ENCODE results near the gene MYO15A. TPM values are rescaled to one million over a fixed set of nuclear protein-coding genes. Genes with fewer than 3 reads are reported as not detected.
"Not testable (repeated sequence)": the region's sequence is repeated elsewhere in the genome, so short reads cannot be mapped to it uniquely, and the experiment has no call there.

The MYO15A gene
- total RNA-seq, 2 experiments from 2014 or later, result 0.30 to 0.60 TPM

DNA sequence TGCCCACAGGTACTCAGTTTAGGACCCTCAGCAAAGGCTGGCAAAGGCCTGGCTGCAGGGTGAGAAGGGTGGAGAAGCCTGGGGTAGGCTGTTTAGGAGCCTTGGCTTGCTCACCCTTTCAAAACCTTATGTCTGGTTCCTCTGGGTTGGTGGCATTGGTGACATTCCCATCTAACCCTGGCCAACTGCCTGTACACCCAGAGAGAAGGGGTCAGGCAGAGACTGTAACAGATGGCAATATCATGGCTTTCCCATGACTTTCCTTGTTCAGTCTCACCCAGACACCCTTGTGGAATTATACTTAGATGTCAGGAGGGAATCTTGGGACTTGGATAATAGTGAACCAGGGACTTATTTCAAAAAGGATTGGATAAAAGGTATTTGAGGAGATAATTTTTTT lies 98.4 kb downstream of the MYO15A start:
- ChIA-PET CTCF (no interaction called here), POLR2A (no interaction called here)
- DNase-seq, result no peak
- peaks cover 49% of the 10 kb centered on the region for H3K36me3 Mint-ChIP-seq (ENCODE audit: low read depth)
- no peaks in the 10 kb centered on the region for H3K27me3 Mint-ChIP-seq
- H3K4me1 Mint-ChIP-seq, result no peaks in the 10 kb centered on the region
- no peak overlapping the region for H3K4me3 Mint-ChIP-seq
- H3K9me3 Mint-ChIP-seq, result no peaks in the 10 kb centered on the region
- H3K27ac Mint-ChIP-seq, result no peak overlapping the region

DNA sequence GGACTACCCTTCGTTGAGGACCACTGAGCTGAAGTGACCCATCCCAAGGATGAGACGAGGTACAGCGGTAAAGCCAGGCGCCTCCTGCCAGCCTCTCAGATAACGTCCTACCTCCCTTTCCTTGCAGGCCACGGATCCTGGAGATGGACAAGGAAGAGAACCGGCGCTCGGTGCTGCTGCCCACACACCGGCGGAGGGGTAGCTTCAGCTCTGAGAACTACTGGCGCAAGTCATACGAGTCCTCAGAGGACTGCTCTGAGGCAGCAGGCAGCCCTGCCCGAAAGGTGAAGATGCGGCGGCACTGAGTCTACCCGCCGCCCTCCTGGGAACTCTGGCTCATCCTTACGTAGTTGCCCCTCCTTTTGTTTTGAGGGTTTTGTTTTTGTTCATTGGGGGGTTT lies 99.5 kb downstream of the MYO15A start:
- Mint-ChIP-seq H3K4me1 (no peaks in the 10 kb centered on the region), H3K27me3 (no peaks in the 10 kb centered on the region), H3K27ac (no peak overlapping the region), H3K36me3 (ENCODE audit: low read depth) (peaks cover 45% of the 10 kb centered on the region), H3K4me3 (no peak overlapping the region), H3K9me3 (no peaks in the 10 kb centered on the region)
- DNase-seq, result no peak
- ChIA-PET CTCF (interaction anchor here (1.0 kb wide), 1 partner anchor 10 kb away, joined by 3 read pairs; no protein-coding TSS in a partner anchor), POLR2A (no interaction called here)

DNA sequence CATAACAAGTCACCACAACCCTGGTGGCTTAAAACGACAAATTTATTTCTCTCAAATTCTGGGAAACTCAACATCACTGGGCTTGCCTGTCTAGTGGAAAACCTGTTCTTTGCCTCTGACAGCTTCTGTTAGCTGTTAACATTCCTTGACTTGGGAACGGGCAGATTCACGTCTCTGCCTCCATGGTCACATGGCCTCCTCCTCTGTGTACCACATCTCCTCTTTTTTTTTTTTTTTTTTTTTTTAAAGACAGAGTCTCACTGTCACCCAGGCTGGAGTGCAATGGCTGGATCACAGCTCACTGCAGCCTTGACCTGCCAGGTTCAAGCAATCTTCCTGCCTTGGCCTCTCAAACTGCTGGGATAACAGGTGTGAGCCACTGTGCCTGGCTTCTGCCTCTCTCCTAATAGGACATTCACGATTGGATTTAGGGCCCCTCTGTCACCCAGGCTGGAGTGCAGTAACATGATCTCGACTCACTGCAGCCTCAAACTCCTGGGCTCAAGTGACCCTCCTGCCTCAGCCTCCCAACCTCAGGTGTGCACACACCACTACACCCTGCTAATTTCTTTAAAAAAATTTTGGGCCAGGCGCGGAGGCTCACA lies 105.2 kb downstream of the MYO15A start:
- H3K27ac Mint-ChIP-seq, result no peak overlapping the region
- H3K4me3 Mint-ChIP-seq, result no peak overlapping the region
- no peak for DNase-seq
- H3K27me3 Mint-ChIP-seq, result no peaks in the 10 kb centered on the region
- ChIA-PET POLR2A (no interaction called here), CTCF (interaction anchor here (0.7 to 1.4 kb wide), 2 partner anchors 9 to 28 kb away, joined by 3 read pairs; no protein-coding TSS in a partner anchor)
- H3K36me3 Mint-ChIP-seq (ENCODE audit: low read depth), result peaks cover 13% of the 10 kb centered on the region
- H3K9me3 Mint-ChIP-seq, result no peaks in the 10 kb centered on the region
- peaks cover 1% of the 10 kb centered on the region for H3K4me1 Mint-ChIP-seq

DNA sequence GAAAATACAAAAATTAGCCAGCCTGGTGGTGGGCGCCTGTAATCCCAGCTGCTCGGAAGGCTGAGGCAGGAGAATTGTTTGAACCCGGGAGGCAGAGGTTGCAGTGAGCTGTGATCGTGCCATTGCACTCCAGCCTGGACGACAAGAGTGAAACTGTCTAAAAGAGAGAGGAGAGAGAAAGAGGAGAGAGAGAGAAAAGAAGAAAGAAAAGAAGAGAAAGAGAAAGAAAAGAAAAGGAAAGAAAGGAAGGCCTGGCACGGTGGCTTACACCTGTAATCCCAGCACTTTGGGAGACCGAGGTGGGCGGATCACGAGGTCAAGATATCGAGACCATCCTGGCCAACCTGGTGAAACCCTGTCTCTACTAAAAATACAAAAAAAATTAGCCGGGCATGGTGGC lies 108.3 kb downstream of the MYO15A start:
- H3K4me3 Mint-ChIP-seq; DNase-seq; H3K27me3 Mint-ChIP-seq; H3K36me3 Mint-ChIP-seq (ENCODE audit: low read depth); H3K4me1 Mint-ChIP-seq; H3K9me3 Mint-ChIP-seq; POLR2A ChIA-PET; H3K27ac Mint-ChIP-seq: not testable (repeated sequence)
- CTCF ChIA-PET, result interaction anchor here (1.2 kb wide), 1 partner anchor 28 kb away, joined by 5 read pairs; no protein-coding TSS in a partner anchor

DNA sequence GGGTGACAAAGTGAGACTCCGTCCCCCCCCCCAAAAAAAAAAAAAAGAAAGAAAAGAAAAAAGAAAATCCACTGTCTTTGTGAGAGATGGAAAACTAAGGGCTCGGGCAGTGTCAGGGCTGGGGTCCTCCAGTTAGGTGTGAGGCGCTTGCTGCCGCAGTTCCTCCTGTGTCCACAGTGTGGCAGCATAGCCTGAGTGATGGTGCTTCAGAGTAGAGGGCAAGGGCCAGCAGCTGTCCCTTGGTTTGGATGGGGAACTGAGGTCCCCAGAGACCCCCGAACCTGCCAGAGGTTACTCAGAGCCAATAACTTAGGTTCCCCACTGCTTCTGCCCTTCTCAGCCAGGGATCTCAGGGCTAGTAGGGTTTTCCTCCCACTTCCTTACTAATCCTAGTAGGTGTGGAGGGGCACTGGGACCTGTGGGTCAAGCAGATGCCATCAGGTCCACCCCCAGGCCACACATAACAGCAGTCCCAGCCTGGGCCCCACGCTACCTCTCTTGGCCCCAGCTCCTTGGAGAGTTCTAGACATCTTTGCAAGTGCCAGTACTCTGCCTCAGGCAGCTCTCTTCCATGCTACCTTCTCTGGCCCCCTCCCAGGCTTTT lies 109.0 kb downstream of the MYO15A start:
- H3K27ac Mint-ChIP-seq, result no peak overlapping the region
- POLR2A ChIA-PET, result no interaction called here

DNA sequence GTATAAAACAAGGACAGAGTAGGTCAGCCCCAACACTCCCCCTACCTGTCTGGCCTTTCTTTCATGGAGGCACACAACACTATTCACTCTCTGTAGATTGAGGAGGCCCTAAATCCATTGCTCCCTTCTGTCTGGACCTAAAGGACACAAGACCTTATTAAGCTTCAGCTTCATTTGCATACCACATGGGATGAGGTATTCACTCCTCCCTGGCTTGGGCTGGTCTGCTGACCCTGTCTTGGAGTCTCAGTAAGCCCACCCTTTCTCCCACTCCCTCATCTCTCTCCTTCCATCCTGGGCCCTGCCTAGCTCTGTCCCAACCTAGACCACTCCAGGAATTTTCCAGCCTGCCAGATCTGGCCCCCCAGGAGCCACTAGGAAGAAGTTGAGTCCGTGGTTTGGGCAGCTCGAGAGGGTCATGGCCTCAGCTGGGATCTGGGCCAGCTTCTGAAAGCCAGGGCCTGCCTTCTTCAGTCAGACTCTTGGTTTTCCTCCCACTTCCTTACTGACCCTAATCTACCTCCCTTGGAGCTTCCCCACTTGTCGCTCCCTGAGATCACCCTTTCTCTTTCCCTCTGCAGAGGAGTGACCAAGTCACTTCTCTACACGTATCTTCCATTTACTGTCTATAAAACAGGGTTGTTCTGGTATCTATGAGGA lies 110.3 kb downstream of the MYO15A start:
- ChIA-PET CTCF (no interaction called here), POLR2A (no interaction called here)
- H3K4me1 Mint-ChIP-seq, result peaks cover 3% of the 10 kb centered on the region
- no peak for DNase-seq
- no peak overlapping the region for H3K27ac Mint-ChIP-seq
- H3K36me3 Mint-ChIP-seq (ENCODE audit: low read depth), result no peaks in the 10 kb centered on the region
- H3K27me3 Mint-ChIP-seq, result no peaks in the 10 kb centered on the region
- H3K4me3 Mint-ChIP-seq, result no peak overlapping the region
- no peaks in the 10 kb centered on the region for H3K9me3 Mint-ChIP-seq

More for the DNA sequence above, 109.0 kb downstream of the MYO15A start:
- DNase-seq, result peak; percentile 78
- no peaks in the 10 kb centered on the region for H3K9me3 Mint-ChIP-seq
- peaks cover 3% of the 10 kb centered on the region for H3K4me1 Mint-ChIP-seq
- CTCF ChIA-PET, result interaction anchor here (0.6 kb wide), 1 partner anchor 10 kb away, joined by 3 read pairs; no protein-coding TSS in a partner anchor
- H3K4me3 Mint-ChIP-seq, result no peak overlapping the region
- H3K36me3 Mint-ChIP-seq (ENCODE audit: low read depth), result no peaks in the 10 kb centered on the region
- no peaks in the 10 kb centered on the region for H3K27me3 Mint-ChIP-seq

DNA sequence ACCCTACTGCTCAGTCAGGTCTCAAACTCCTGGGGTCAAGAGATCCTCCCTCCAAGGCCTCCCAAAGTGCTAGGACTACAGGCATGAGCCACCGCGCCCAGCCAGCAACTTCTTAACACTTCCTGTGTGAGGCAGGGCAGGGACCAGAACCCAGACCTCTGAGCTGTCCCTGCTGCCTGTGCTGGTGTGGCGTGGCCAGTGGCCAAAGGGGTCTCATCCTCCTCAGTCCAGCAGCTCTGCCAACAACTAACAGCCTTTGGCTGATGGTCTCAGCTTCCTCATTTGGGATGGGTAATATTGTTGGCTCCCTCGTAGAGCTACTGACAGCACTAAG lies 115.5 kb downstream of the MYO15A start:
- Mint-ChIP-seq H3K36me3 (ENCODE audit: low read depth) (no peaks in the 10 kb centered on the region), H3K27me3 (no peaks in the 10 kb centered on the region), H3K9me3 (no peaks in the 10 kb centered on the region), H3K4me3 (no peak overlapping the region), H3K4me1 (peaks cover 29% of the 10 kb centered on the region), H3K27ac (no peak overlapping the region)
- DNase-seq, result no peak
- CTCF ChIA-PET, result interaction anchor here (1.3 to 2.5 kb wide), 2 partner anchors 9 to 41 kb away, joined by 4 to 12 read pairs; no protein-coding TSS in a partner anchor
- POLR2A ChIA-PET, result interaction anchor here (0.8 to 1.2 kb wide), 2 partner anchors 33 to 91 kb away, joined by 5 read pairs; partner anchors contain the start of genes SMCR8 and TOP3A

DNA sequence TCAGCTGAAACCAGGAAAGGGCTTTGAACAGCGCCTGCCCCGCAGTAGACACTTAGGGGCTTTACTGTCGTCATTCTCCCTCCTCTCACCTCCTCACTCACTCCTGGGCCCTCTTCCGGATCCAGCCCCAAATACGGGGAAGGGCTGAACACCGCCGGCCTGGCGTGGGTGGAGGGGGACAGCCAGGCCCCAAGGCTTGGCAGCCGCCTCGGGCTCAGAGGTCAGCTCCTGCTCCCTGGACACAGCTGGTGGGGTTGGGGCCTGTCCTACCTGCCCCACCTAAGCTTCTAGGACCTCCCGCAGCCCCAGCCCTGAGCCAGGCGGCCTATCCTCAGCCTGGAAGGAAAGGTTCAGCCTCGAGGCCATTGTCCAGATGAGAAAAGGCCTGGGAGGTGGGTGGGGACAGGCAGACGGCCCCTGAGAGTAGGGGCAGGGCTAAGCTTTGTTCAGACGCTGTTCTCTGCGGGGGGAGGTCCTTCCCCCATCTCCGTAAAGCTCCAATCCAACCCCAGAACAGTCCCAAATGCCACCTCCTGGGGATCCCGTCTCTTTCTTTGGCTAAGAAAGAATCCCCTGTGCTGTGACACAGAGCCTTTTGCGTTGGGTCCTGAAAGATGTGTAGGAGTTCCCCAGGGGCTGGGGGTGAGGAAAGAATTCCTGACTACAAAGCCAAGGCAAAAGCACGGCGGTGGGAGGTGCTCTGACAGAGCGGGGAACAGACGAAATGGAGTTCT lies 116.0 kb downstream of the MYO15A start:
- Mint-ChIP-seq H3K4me3 (peak overlapping the region; percentile 61), H3K27me3 (no peaks in the 10 kb centered on the region), H3K9me3 (no peaks in the 10 kb centered on the region), H3K36me3 (ENCODE audit: low read depth) (no peaks in the 10 kb centered on the region), H3K27ac (no peak overlapping the region), H3K4me1 (peaks cover 29% of the 10 kb centered on the region)
- ChIA-PET CTCF (interaction anchor here (1.3 to 2.5 kb wide), 2 partner anchors 9 to 42 kb away, joined by 4 to 12 read pairs; no protein-coding TSS in a partner anchor), POLR2A (interaction anchor here (0.8 to 1.7 kb wide), 3 partner anchors 32 to 90 kb away, joined by 4 to 5 read pairs (median 5); partner anchors contain the start of genes ALKBH5, SMCR8 and TOP3A)
- DNase-seq, result no peak

DNA sequence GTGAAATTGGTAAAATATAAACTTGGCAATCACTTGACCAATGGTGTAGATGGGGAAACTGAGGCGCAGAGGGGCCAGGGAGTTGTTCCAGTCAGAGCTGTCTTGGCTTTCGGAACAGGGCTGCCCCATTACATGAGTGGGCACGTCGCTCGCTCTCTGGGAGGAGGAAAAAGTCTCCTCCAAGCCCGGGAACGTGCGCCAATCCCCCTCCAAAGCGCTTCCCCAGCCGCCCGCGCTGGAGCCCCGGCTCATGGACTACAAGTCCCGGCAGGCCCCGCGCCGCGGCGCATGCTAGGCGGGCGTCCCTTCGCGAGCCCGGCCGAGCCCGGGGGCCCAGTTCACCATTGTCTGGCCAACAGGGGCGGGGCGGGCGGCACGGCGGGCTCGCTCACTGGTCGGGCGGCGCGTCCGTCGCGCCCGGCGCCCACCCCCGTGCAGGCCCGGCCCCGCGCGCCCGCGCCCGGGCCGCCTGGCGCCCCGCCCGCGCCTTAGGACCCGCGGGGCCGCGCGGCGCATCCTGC lies 116.6 kb downstream of the MYO15A start, which contains the start of gene LLGL1:
LLGL1 (plus strand) TSS at position 515 of the 521 bp plus-strand sequence. CDS start 48 bp downstream, outside the sequence.
- peak within 1 kb of the TSS; percentile 95 for H3K4me3 Mint-ChIP-seq
- ChIA-PET CTCF (interaction anchor here (2.5 kb wide), 1 partner anchor 10 kb away, joined by 12 read pairs; no protein-coding TSS in a partner anchor), POLR2A (interaction anchor here (0.6 to 1.9 kb wide), 3 partner anchors 12 to 41 kb away, joined by 3 to 4 read pairs (median 4); partner anchors contain the start of gene ALKBH5)
- peak; percentile 97 for DNase-seq
- H3K36me3 Mint-ChIP-seq (ENCODE audit: low read depth), result no peaks in the 10 kb centered on the region
- H3K9me3 Mint-ChIP-seq, result no peaks in the 10 kb centered on the region
- H3K27ac Mint-ChIP-seq, result peak within 1 kb of the TSS; percentile 81
- peaks cover 29% of the 10 kb centered on the region for H3K4me1 Mint-ChIP-seq
- H3K27me3 Mint-ChIP-seq, result no peaks in the 10 kb centered on the region

DNA sequence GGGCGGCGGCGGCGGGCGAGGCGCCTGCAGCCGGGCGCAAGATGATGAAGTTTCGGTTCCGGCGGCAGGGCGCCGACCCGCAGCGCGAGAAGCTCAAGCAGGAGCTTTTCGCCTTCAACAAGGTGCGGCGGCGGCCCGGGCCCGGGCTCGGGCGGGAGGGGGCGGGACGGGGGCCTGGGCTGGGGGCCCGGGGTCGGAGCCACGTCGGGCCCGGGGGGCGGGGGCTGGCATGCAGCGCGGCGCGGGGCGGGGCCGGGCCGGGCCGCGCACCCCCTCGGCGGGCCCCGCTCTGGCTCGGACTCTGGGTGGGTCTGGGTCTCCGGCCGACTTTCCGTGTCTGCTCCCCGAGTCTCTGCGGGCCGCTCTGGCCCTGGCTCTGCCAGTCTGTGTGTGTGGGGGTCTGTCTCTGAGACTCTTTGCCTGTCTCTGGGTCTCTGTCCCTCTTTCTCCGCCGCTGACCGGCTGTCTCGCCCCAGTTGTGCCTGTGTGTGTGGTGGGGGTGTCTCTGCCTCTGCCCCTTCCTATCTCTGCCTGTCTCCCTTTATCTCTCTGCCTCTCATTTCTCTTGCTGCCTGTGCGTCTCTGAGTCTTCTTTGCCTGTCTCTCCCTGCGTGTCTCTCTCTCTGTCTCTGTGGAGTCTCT lies 117.2 kb downstream of the MYO15A start:
- H3K4me3 Mint-ChIP-seq, result peak overlapping the region; percentile 95
- H3K4me1 Mint-ChIP-seq, result peaks cover 28% of the 10 kb centered on the region
- POLR2A ChIA-PET, result interaction anchor here (0.6 to 1.9 kb wide), 4 partner anchors 12 to 42 kb away, joined by 3 to 4 read pairs (median 4); partner anchors contain the start of gene ALKBH5
- CTCF ChIA-PET, result no interaction called here
- H3K27me3 Mint-ChIP-seq, result no peaks in the 10 kb centered on the region
- peak overlapping the region; percentile 81 for H3K27ac Mint-ChIP-seq
- no peak for DNase-seq
- H3K9me3 Mint-ChIP-seq, result no peaks in the 10 kb centered on the region
- H3K36me3 Mint-ChIP-seq (ENCODE audit: low read depth), result no peaks in the 10 kb centered on the region

DNA sequence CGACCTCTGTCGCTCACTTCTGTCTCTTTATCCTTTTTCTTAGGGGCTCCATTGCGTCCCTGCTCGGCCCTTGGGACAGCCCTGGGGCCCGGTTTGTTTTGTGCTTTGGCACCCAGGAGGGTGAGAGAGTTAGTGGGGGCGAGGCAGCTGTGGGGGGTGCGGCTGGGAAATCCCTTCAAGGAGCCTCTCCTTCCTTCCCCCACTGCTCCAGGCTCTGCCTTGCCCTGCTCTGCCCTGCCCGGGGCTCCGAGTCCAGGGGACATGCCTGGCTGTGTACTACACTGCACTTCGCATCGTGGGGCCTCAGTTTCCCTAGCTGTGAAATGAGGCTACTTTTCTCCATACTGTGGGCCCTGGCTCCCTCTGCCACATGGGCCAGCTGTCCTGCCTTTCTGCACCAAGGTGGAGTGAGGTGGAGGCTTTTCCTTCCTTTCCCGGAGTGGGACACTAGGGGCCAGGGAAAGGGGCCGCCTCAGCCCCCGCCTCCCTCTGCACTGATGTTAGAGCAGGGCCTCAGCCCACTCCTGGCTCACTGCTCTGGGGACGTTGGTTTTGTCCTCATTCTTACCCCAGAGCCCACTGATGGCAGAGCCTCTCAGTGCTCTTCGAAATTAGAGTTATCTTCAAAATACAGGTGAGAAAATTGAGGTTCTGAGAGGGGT lies 117.9 kb downstream of the MYO15A start:
- Mint-ChIP-seq H3K27me3 (no peaks in the 10 kb centered on the region), H3K4me3 (peak overlapping the region; percentile 95), H3K27ac (peak overlapping the region; percentile 81), H3K36me3 (ENCODE audit: low read depth) (no peaks in the 10 kb centered on the region), H3K4me1 (peaks cover 27% of the 10 kb centered on the region), H3K9me3 (no peaks in the 10 kb centered on the region)
- ChIA-PET CTCF (no interaction called here), POLR2A (interaction anchor here (0.9 to 1.9 kb wide), 3 partner anchors 10 to 24 kb away, joined by 4 read pairs; no protein-coding TSS in a partner anchor)
- no peak for DNase-seq

DNA sequence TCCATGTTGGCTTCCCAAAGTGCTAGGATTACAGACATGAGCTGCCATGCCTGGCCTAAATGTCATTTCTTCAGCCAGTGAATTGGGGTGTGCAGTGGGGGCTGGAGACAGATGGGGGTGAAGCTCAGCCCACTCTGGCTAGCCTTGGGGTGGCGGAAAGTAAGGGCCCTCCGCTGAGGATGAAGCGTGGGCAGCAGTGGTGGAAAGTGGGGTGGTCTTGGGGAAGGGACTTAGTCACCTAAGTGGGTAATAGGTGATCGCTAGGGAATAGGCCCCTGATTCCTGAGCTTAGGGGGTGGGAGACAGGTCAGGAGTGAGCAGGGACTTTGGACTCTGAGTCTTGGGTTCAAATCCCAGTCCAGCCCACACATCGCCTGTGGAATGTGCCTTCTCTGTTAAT lies 119.1 kb downstream of the MYO15A start:
- ChIA-PET POLR2A (interaction anchor here (1.4 kb wide), 1 partner anchor 8 kb away, joined by 4 read pairs; no protein-coding TSS in a partner anchor), CTCF (no interaction called here)
- DNase-seq, result no peak
- no peaks in the 10 kb centered on the region for H3K36me3 Mint-ChIP-seq (ENCODE audit: low read depth)
- peaks cover 27% of the 10 kb centered on the region for H3K4me1 Mint-ChIP-seq
- H3K4me3 Mint-ChIP-seq, result no peak overlapping the region
- no peak overlapping the region for H3K27ac Mint-ChIP-seq
- no peaks in the 10 kb centered on the region for H3K27me3 Mint-ChIP-seq
- no peaks in the 10 kb centered on the region for H3K9me3 Mint-ChIP-seq

Measured in activated CD4-positive, alpha-beta memory T cell treated with anti-CD3 and anti-CD28 coated beads, Interleukin-2, amount 10 ng/mL, durations not matched to agents 7 days and 5 days (primary cell).